ENCODE data around the gene SLBP. TPM values are rescaled to one million over a fixed set of nuclear protein-coding genes. Genes with fewer than 3 reads are reported as not detected.

The SLBP gene
- total and polyA plus RNA-seq, 2 donors from 2014 or later = 30.7 to 42.8 TPM

DNA sequence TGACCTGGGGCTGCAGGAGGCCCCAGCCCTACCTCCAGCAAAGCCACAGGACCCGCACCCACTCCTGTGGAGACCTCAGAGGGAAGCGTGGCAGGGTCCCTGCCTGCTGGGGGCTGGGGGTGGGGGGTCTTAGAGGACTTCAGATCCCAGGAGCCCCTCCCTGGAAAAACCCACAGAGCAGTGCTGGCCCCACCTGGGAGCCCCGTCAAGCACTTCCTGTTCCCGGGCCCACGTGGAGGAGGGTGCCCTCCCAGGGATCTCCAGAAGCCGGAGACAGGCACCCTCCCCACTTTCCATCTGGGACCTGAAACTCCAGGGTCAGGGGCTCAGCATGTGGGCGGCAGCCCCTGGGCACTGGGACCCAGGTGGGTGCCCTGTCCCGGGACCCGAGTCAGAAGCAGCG is 41.2 kb upstream of the SLBP start:
- Histone ChIP-seq H3K4me1 (ENCODE audit: control insufficient read depth in 2 of 3, insufficient read depth in 2 of 3, low read depth in 1 of 3, low read length in 3 of 3) (peaks cover 0 to 4% (median 0%) of the 10 kb centered on the region in 3 donors), H3K36me3 (ENCODE audit: control insufficient read depth in 2 of 3, insufficient read depth in 3 of 3, low read length in 3 of 3) (no peaks in the 10 kb centered on the region), H3K27ac (ENCODE audit: low read depth in 2 of 2, low read length in 2 of 2) (no peak overlapping the region), H3K9me3 (ENCODE audit: control insufficient read depth in 2 of 3, insufficient read depth in 1 of 3, low read length in 3 of 3) (no peaks in the 10 kb centered on the region), H3K4me3 (ENCODE audit: low read length in 3 of 3) (no peak overlapping the region), H3K27me3 (ENCODE audit: control insufficient read depth, insufficient read depth, low read length) (no peaks in the 10 kb centered on the region), H3K9ac (ENCODE audit: low read length in 3 of 3) (no peak overlapping the region)
- FAIRE-seq = no peak
- intact Hi-C loops (cut with DNase I) = no loop called here
- TF ChIP-seq, protein P1, sequence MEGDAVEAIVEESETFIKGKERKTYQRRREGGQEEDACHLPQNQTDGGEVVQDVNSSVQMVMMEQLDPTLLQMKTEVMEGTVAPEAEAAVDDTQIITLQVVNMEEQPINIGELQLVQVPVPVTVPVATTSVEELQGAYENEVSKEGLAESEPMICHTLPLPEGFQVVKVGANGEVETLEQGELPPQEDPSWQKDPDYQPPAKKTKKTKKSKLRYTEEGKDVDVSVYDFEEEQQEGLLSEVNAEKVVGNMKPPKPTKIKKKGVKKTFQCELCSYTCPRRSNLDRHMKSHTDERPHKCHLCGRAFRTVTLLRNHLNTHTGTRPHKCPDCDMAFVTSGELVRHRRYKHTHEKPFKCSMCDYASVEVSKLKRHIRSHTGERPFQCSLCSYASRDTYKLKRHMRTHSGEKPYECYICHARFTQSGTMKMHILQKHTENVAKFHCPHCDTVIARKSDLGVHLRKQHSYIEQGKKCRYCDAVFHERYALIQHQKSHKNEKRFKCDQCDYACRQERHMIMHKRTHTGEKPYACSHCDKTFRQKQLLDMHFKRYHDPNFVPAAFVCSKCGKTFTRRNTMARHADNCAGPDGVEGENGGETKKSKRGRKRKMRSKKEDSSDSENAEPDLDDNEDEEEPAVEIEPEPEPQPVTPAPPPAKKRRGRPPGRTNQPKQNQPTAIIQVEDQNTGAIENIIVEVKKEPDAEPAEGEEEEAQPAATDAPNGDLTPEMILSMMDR (IDR thresholded peaks at IDR 0.05; ENCODE audit: borderline replicate concordance, extremely low read depth, insufficient read depth) = no peak
- DNase-seq = peak in 1 of 5 donors; percentile 61

GRCh38 chr4:1752284-1753041 is 40.3 kb upstream of the SLBP start:
- no peak overlapping the region for H3K4me3 ChIP-seq (ENCODE audit: low read length in 3 of 3)
- FAIRE-seq = no peak
- intact Hi-C loops (cut with DNase I) = no loop called here

GRCh38 chr4:1751919-1752283 is 39.8 kb upstream of the SLBP start:
- TF ChIP-seq, protein P1 (IDR thresholded peaks at IDR 0.05; ENCODE audit: borderline replicate concordance, extremely low read depth, insufficient read depth) = no peak
- FAIRE-seq (no peak), DNase-seq (no peak)
- intact Hi-C loops (cut with DNase I) = no loop called here
- no peaks in the 10 kb centered on the region for H3K27me3 ChIP-seq (ENCODE audit: control insufficient read depth, insufficient read depth, low read length)
- no peak overlapping the region for H3K27ac ChIP-seq (ENCODE audit: low read depth in 2 of 2, low read length in 2 of 2)
- no peaks in the 10 kb centered on the region for H3K9me3 ChIP-seq (ENCODE audit: control insufficient read depth in 2 of 3, insufficient read depth in 1 of 3, low read length in 3 of 3)
- no peak overlapping the region for H3K9ac ChIP-seq (ENCODE audit: low read length in 3 of 3)
- H3K4me3 ChIP-seq (ENCODE audit: low read length in 3 of 3) = no peak overlapping the region
- no peaks in the 10 kb centered on the region for H3K36me3 ChIP-seq (ENCODE audit: control insufficient read depth in 2 of 3, insufficient read depth in 3 of 3, low read length in 3 of 3)
- H3K4me1 ChIP-seq (ENCODE audit: control insufficient read depth in 2 of 3, insufficient read depth in 2 of 3, low read depth in 1 of 3, low read length in 3 of 3) = peaks cover 0 to 4% (median 0%) of the 10 kb centered on the region in 3 donors

More at GRCh38 chr4:1752284-1753041, 40.3 kb upstream of the SLBP start:
- Histone ChIP-seq H3K36me3 (ENCODE audit: control insufficient read depth in 2 of 3, insufficient read depth in 3 of 3, low read length in 3 of 3) (no peaks in the 10 kb centered on the region), H3K4me1 (ENCODE audit: control insufficient read depth in 2 of 3, insufficient read depth in 2 of 3, low read depth in 1 of 3, low read length in 3 of 3) (peaks cover 0 to 4% (median 0%) of the 10 kb centered on the region in 3 donors), H3K9me3 (ENCODE audit: control insufficient read depth in 2 of 3, insufficient read depth in 1 of 3, low read length in 3 of 3) (no peaks in the 10 kb centered on the region), H3K27ac (ENCODE audit: low read depth in 2 of 2, low read length in 2 of 2) (no peak overlapping the region), H3K9ac (ENCODE audit: low read length in 3 of 3) (no peak overlapping the region), H3K27me3 (ENCODE audit: control insufficient read depth, insufficient read depth, low read length) (no peaks in the 10 kb centered on the region)
- peak in 4 of 5 donors; percentile 61 to 83 (median 73) for DNase-seq
- TF ChIP-seq, protein P1 (IDR thresholded peaks at IDR 0.05; ENCODE audit: borderline replicate concordance, extremely low read depth, insufficient read depth) = no peak

All from kidney (tissue), 14 donors.